Lung (tissue), 12 donors: ENCODE measurements around the gene RSRC2. TPM values are rescaled to one million over a fixed set of nuclear protein-coding genes. Genes with fewer than 3 reads are reported as not detected.
"Not testable (repeated sequence)": the region's sequence is repeated elsewhere in the genome, so short reads cannot be mapped to it uniquely, and the experiment has no call there.

Source experiments
- ATAC-seq: fragments of 200-7000 bp; cut with Tn5 transposase; one replicate; pipeline ENCODE4 v1.9.1; 2020; ENCODE audit warnings: moderate number of reproducible peaks; ENCODE audit not compliant: insufficient read depth, low FRiP score
- DNase-seq, 3 donors: peaks; one replicate each; pipeline ENCODE4 v3.0.0-alpha.2; 2013 to 2017
- H3K27ac ChIP-seq, 2 donors: one replicate each; pipeline ENCODE4 v1.5.1; 2013; ENCODE audit warnings: mild to moderate bottlenecking in 2 of 2, moderate library complexity in 2 of 2, control low read depth in 1 of 2, inconsistent platforms in 1 of 2, low read depth in 1 of 2, low read length in 1 of 2
- H3K27me3 ChIP-seq, 3 donors: one replicate each; pipeline ENCODE4 v1.5.1; 2013; ENCODE audit warnings: low read length in 2 of 3; ENCODE audit not compliant: control insufficient read depth in 3 of 3, insufficient read depth in 3 of 3
- H3K36me3 ChIP-seq, 4 donors: one replicate each; pipeline ENCODE4 v1.5.1; 2013; ENCODE audit warnings: low read length in 4 of 4, mild to moderate bottlenecking in 1 of 4, moderate library complexity in 1 of 4; ENCODE audit not compliant: control insufficient read depth in 4 of 4, insufficient read depth in 4 of 4
- H3K4me1 ChIP-seq, 5 donors: one replicate each; pipeline ENCODE4 v1.5.1; 2013; ENCODE audit warnings: low read length in 5 of 5, mild to moderate bottlenecking in 2 of 5, moderate library complexity in 1 of 5; ENCODE audit not compliant: control insufficient read depth in 5 of 5, insufficient read depth in 5 of 5
- H3K4me3 ChIP-seq: one replicate; pipeline ENCODE4 v1.5.1; 2013; ENCODE audit warnings: mild to moderate bottlenecking, control low read depth, moderate library complexity
- H3K9ac ChIP-seq, 2 donors: one replicate each; pipeline ENCODE4 v1.5.1; 2013; ENCODE audit warnings: low read length in 2 of 2, control low read depth in 1 of 2; ENCODE audit not compliant: insufficient read depth in 1 of 2
- H3K9me3 ChIP-seq, 4 donors: one replicate each; pipeline ENCODE4 v1.5.1; 2013; ENCODE audit warnings: low read length in 3 of 4, mild to moderate bottlenecking in 1 of 4, moderate library complexity in 1 of 4; ENCODE audit not compliant: control insufficient read depth in 4 of 4, insufficient read depth in 3 of 4
- WGBS, 2 donors: extraction: QIAGEN DNeasy Blood & Tissue Kit; methylation state at CpG; one replicate each; pipeline ENCODE4 v1.1.7; 2013; 5-methylcytosine and 5-hydroxymethylcytosine counted together
- polyA plus RNA-seq, 2 donors: library from polyadenylated mRNA; stranded (reverse); fragments of 200-250 nt; gene quantifications; one replicate each; pipeline ENCODE4 v1.2.1, GENCODE V29; 2013
- total RNA-seq, 2 donors: library from RNA; depleted of rRNA in 1 of 2; stranded (reverse); fragments of >200 nt in 1 of 2; gene quantifications; one replicate each; pipeline ENCODE4 v1.2.1, GENCODE V29; 2014 to 2021
- TF ChIP-seq, protein P1 (sequence below): IDR thresholded peaks from 2 replicates; pipeline ENCODE4 v1.5.1; 2012; ENCODE audit warnings: mild to moderate bottlenecking; ENCODE audit errors: control extremely low read depth, extremely low read depth
- donor health status: control.
- donor health status: control.
- donor health status: Bipolar disorder and iron deficiency.
- donor health status: healthy.
- donor health status: DM: yes; HTN: yes; CAD: no.

Gene RSRC2
- total and polyA plus RNA-seq, 4 donors = 43.3 to 115 (median 47.9) TPM

DNA sequence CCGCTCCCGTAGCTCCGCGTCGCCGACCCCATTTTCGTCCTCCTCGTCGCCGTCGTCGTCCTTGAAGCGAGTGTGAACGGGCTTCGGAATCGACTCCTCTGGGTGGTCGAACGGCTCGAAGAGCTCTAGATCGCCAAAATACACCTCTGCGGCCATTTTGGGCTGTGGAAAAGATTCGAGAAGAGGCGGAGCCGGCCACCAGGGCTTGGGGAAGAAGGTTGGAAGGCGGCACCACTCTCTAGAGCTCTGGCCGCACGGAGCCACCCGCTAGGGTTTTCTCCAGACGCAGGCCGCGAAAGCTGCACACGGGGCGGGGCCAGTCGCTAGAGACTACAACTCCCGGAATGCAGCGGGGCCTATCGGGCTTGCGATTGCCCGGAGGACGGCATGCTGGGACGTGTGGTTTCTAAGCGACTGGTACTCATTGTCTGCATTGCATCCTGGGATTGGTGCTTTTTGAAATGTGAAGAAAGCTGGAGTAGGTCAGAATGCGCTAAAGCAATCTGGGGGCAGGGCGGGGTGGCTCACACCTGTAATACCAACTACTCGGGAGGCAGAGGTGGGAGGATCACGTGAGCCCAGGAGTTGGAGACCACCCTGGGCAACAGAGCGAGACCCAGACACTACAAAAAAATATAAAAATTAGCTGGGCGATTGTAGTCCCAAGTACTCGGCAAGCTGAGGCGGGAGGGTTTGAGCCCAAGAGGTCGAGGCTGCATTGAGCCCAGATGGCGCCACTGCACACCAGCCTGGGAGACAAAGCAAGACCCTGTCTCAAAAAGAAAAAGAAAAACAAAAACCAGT lies 25.8 kb downstream of the RSRC2 start, which contains the start of gene ZCCHC8:
Gene ZCCHC8 (minus strand): TSS at position 248 of the 804 bp plus-strand sequence. CDS start 92 bp downstream, at position 156.
- H3K36me3 ChIP-seq = peaks cover 12 to 21% (median 14%) of the 10 kb centered on the region in 4 donors
- no peaks in the 10 kb centered on the region for H3K27me3 ChIP-seq
- WGBS, 2 donors = 1 to 2% methylated on average over 52 of the region's 52 CpGs
- peak within 1 kb of the TSS; percentile 85 to 97 for H3K9ac ChIP-seq
- H3K27ac ChIP-seq = peak within 1 kb of the TSS; percentile 96 to 100
- ATAC-seq (peak; percentile 98), DNase-seq (peak; percentile 99)
- H3K4me1 ChIP-seq = peaks cover 0 to 16% (median 1%) of the 10 kb centered on the region in 5 donors
- TF ChIP-seq, protein P1, sequence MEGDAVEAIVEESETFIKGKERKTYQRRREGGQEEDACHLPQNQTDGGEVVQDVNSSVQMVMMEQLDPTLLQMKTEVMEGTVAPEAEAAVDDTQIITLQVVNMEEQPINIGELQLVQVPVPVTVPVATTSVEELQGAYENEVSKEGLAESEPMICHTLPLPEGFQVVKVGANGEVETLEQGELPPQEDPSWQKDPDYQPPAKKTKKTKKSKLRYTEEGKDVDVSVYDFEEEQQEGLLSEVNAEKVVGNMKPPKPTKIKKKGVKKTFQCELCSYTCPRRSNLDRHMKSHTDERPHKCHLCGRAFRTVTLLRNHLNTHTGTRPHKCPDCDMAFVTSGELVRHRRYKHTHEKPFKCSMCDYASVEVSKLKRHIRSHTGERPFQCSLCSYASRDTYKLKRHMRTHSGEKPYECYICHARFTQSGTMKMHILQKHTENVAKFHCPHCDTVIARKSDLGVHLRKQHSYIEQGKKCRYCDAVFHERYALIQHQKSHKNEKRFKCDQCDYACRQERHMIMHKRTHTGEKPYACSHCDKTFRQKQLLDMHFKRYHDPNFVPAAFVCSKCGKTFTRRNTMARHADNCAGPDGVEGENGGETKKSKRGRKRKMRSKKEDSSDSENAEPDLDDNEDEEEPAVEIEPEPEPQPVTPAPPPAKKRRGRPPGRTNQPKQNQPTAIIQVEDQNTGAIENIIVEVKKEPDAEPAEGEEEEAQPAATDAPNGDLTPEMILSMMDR = no peak
- peak within 1 kb of the TSS; percentile 77 for H3K4me3 ChIP-seq
- H3K9me3 ChIP-seq = no peaks in the 10 kb centered on the region

DNA sequence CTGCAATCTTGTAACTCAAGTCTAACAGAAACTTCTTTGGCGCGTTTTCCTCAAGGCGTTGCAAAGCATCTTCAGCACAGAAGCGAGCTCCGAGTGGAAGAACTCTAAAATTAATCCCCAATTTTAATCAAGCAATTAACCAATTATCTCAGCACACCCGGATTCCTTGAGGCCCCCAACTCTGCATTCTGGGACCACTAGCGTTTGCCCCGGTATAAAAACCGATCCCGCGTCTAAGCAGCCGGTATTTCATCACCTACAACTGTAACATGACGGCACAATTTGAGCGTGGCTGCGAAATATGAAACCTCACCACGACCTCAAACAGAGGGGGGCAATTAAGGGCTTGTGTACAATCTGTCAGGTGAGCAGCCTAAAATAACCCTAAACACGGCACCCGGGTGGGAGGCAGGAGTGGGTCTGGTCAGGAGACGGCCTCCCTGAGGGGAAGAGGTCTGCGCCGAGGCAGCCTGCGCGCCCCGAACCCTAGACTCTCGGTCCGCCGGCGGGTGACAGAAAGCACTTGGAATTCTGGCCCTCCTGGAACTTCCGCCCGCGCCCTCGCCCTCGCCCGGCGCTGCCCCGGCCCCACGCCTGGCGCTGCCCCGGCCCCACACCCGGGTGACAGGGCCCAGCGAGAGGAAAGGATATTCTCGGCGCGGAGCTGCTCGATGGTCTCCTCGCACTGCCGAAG lies 26.6 kb downstream of the RSRC2 start:
- H3K4me1 ChIP-seq = peaks cover 0 to 16% (median 1%) of the 10 kb centered on the region in 5 donors
- peak overlapping the region; percentile 85 to 97 for H3K9ac ChIP-seq
- TF ChIP-seq, protein P1 = no peak
- no peaks in the 10 kb centered on the region for H3K9me3 ChIP-seq
- DNase-seq (peak; percentile 72 to 85 (median 81)), ATAC-seq (peak; percentile 44)
- WGBS, 2 donors = 1% methylated on average over 36 to 47 of the region's 47 CpGs
- peak overlapping the region; percentile 77 for H3K4me3 ChIP-seq
- no peaks in the 10 kb centered on the region for H3K27me3 ChIP-seq
- H3K36me3 ChIP-seq = peaks cover 9 to 16% (median 14%) of the 10 kb centered on the region in 4 donors
- peak overlapping the region; percentile 96 to 100 for H3K27ac ChIP-seq

DNA sequence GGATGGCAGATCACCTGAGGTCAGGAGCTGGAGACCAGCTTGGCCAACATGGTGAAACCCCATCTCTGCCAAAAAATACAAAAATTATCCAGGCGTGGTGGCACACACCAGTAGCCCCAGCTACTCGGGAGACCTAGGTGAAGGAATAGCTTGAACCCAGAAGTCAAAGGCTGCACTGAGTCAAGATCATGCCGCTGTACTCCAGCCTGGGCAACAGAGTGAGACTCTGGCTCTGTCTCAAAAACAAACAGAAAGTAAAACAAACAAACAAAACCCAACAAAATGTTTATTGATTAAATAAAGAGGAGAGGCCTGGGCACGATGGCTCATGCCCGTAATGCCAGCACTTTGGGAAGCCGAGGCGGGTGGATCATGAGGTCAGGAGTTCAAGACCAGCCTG lies 31.5 kb downstream of the RSRC2 start:
- Histone ChIP-seq H3K9me3 (no peaks in the 10 kb centered on the region), H3K27ac (no peak overlapping the region), H3K9ac (no peak overlapping the region), H3K36me3 (peaks cover 8 to 12% (median 10%) of the 10 kb centered on the region in 4 donors), H3K27me3 (no peaks in the 10 kb centered on the region), H3K4me1 (peaks cover 0 to 11% (median 1%) of the 10 kb centered on the region in 5 donors), H3K4me3 (no peak overlapping the region)
- DNase-seq (no peak), ATAC-seq (no peak)
- TF ChIP-seq, protein P1 = no peak
- 92 to 94% methylated on average over 7 of the region's 7 CpGs for WGBS, 2 donors

DNA sequence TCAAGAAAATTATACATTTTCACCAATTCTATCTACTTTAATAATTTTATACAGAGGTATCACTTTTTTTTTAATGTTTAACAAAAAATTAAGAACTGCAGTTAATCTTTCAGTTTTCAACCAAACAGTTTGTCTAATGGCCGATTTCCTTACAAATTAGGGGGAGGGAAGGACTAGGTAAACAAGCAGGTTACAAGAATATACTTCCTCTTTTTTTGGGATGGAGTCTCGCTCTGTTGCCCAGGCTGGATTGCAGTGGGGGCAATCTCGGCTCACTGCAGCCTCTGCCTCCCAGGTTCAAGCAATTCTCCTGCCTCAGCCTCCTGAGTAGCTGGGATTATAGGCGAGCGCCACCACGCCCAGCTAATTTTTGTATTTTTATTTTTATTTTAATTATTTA lies 33.5 kb downstream of the RSRC2 start:
- not testable (repeated sequence) for DNase-seq, H3K9ac ChIP-seq, H3K27ac ChIP-seq, ATAC-seq, H3K9me3 ChIP-seq, H3K4me3 ChIP-seq, H3K27me3 ChIP-seq, H3K4me1 ChIP-seq
- 62 to 86% methylated on average over 6 of the region's 6 CpGs for WGBS, 2 donors
- H3K36me3 ChIP-seq = peaks cover 13 to 25% (median 24%) of the 10 kb centered on the region in 4 donors
